Coronary artery (tissue), 2 donors: Measurements from ENCODE around the gene DDX25.
A peak's percentile ranks its signal among the peaks of the same experiment; 100 is the strongest.

Experiments
- DNase-seq: peaks from one replicate; pipeline ENCODE4 v3.0.0-alpha.2; 2017; ENCODE audit warnings: low spot score
- H3K27ac ChIP-seq, 2 donors: fragments of 200-600 bp; sonication (generic); one replicate each; pipeline ENCODE4 v1.5.1; 2016 to 2019
- H3K4me3 ChIP-seq: fragments of 200-600 bp; sonication (generic); 2 replicates; pipeline ENCODE4 v1.5.1; 2016; ENCODE audit warnings: mild to moderate bottlenecking, moderate library complexity
- TF ChIP-seq, protein P1 (sequence below): fragments of 200-600 bp; sonication (generic); IDR thresholded peaks from one replicate; pipeline ENCODE4 v1.5.1; 2019; ENCODE audit warnings: antibody characterized with exemption

Gene DDX25

DNA sequence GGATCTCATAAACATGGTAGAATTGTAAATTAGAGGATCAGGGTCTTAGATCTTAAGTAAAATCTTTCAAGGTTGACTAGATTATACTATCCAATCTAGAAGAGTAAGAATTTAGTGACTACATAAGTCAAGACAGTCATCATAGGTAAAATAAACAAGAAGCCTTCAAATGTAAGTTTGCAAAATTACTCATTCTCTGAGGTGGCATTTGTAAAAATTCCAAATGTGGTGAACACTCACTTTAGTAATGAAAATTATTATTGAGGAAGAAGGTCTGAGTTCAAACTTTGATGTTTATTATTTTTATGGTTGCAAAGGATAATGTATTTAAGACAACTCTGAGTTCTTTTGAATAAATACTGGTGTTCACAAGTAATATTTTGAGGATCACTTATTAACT, 12.2 kb upstream of the DDX25 start:
- TF ChIP-seq, protein P1, sequence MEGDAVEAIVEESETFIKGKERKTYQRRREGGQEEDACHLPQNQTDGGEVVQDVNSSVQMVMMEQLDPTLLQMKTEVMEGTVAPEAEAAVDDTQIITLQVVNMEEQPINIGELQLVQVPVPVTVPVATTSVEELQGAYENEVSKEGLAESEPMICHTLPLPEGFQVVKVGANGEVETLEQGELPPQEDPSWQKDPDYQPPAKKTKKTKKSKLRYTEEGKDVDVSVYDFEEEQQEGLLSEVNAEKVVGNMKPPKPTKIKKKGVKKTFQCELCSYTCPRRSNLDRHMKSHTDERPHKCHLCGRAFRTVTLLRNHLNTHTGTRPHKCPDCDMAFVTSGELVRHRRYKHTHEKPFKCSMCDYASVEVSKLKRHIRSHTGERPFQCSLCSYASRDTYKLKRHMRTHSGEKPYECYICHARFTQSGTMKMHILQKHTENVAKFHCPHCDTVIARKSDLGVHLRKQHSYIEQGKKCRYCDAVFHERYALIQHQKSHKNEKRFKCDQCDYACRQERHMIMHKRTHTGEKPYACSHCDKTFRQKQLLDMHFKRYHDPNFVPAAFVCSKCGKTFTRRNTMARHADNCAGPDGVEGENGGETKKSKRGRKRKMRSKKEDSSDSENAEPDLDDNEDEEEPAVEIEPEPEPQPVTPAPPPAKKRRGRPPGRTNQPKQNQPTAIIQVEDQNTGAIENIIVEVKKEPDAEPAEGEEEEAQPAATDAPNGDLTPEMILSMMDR, result no peak
- H3K4me3 ChIP-seq, result no peak overlapping the region
- H3K27ac ChIP-seq, result no peak overlapping the region
- no peak for DNase-seq

DNA sequence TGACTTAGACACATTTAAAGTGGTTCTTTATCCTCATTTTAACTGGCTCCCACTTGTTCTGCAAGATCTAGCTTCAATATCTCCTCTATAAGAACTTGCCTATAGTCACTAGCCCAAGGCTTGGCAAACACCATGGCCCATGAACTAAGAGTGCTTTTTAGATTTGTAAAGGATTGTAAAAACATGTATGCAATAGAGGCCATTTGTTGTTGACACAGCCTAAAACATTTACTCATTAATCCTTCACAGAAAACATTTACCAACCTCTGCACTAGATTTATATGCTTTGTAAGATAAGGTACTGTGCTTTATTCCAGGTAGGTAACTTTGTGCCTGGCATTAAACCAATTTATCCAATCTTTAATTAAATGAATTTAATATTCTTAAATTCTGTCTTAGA, 11.3 kb upstream of the DDX25 start:
- H3K27ac ChIP-seq, result no peak overlapping the region
- no peak overlapping the region for H3K4me3 ChIP-seq
- TF ChIP-seq, protein P1, result no peak
- no peak for DNase-seq

DNA sequence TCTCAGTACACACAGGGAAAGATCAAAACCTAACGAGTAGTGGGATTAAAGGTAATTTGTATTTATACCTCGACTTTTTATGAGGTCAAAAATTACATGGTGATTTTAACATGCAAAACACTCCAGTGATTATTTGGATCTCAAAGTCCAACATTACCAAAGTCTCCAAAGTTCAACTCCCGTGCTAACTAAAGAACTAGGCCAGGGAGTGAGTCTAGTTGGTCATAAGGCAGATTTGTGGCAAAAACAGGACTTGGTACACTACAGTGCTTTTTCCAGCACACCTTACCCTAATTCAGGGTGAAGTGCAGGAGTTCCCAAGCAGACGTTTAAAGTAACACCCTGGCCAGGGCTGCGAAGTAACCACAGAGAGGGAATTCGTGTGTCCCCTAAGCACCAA, 2.4 kb upstream of the DDX25 start:
- H3K27ac ChIP-seq, result no peak overlapping the region
- DNase-seq, result no peak
- H3K4me3 ChIP-seq, result peak overlapping the region; percentile 70
- TF ChIP-seq, protein P1, result no peak

DNA sequence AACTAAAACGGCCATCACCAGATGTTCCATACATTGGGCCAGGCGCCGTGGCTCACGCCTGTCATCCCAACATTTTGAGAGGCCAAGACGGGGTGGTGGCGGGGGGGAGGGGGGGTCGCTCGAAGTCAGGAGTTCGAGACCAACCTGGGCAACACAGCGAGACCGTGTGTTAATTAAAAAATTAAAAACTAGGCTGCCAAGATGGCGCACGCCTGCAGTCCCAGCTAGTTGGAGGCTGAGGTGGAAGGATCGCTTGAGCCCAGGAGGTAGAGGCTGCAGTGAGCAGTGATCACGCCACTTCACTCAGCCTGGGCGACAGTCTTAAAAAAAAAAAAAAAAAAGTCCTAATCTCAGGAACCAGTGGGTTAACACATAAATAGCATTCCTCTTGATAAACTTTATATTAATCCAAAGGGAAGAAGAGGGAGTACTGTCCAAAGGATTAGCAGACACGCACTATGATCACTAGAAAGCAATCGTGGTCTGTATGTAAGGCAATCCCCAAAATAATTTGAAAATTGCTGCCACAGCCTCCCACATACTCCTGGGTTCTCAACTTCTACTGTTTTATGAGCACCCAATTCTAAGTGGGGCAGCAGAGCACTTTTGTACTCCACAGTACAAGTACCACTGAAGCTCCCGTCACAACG, 1.9 kb upstream of the DDX25 start:
- DNase-seq, result no peak
- TF ChIP-seq, protein P1, result no peak
- Histone ChIP-seq H3K27ac (peak overlapping the region; percentile 56 to 66), H3K4me3 (peak overlapping the region; percentile 70)

DNA sequence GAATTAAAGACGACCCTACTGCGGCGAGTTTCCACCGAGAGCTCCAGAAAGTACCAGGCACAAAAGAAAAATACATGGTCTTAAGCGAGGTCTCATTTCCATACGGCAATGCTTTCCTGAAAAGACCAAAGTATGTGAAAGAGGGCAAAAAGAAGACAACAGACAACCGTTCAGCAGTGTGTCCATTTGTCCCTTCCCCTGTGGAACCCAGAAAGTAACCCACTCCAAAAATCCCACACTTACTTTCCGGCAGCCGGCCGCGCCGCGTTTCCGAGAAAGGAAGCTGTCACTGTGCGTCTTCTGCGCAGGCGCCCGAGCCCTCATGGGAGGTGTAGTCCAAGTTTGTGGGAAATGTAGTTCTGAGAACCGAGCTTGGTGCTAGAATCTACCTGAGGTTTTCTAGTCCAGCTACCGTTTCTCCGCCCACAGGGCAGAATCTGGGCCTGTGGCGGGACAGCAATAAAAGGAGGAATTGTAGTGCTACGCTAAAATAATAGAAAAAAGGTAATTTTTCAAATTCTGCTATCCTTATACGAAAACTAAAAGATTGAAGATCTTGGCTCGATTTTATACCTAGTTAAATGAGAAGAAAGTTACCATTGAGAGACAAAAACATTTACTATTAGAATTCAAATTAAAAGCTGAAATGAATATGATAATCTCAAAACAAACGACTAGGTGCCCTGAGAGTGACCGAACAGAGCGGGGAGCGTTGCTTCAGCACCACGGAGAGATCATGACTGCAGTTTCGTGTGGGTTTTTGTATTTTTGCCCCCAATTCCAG, 1.2 kb upstream of the DDX25 start, which contains the start of gene PUS3:
Gene PUS3 (minus strand): TSS at position 280 of the 784 bp plus-strand sequence. CDS start 6,922 bp downstream, outside the sequence.
- Histone ChIP-seq H3K27ac (peak within 1 kb of the TSS; percentile 56 to 66), H3K4me3 (peak within 1 kb of the TSS; percentile 70)
- TF ChIP-seq, protein P1, result no peak
- peak; percentile 91 for DNase-seq

DNA sequence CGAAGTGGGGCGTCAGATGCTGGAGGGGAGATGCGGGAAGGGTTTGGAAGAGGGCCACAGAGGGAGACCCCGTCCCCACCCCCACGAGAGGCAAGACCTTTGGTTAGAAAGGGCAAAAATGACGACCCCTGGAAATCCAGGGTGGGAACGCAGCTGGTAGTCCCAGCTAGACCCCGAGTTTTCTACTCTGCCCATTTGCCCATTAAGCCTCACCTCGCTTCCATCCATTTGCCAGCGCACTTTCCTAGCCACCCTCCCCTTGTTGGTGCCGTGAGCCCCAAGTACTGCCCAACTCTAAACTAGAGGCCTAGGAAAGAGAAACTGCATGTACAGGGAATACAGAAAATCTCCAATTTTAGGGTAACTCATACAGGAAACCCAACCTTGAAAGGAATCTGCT, 370 bp downstream of the DDX25 start:
- Histone ChIP-seq H3K4me3 (peak overlapping the region; percentile 70), H3K27ac (no peak overlapping the region)
- DNase-seq, result no peak
- TF ChIP-seq, protein P1, result no peak
